Activated CD8-positive, alpha-beta memory T cell treated with anti-CD3 and anti-CD28 coated beads for 36 hours (primary cell): Measurements from ENCODE around the gene CLIC3. TPM values are rescaled to one million over a fixed set of nuclear protein-coding genes. Genes with fewer than 3 reads are reported as not detected.

Source experiments
- CTCF ChIA-PET: fragments of 350-600 bp; sonication (Branson Sonifier 250); formaldehyde crosslinking; loops from one replicate; lab custom pipeline; 2021; ENCODE audit warnings: antibody characterized with exemption; lab: Charles Lee
- POLR2A ChIA-PET: fragments of 350-600 bp; sonication (Branson Sonifier 250); formaldehyde crosslinking; loops from one replicate; lab custom pipeline; 2021; ENCODE audit warnings: antibody characterized with exemption; lab: Charles Lee
- total RNA-seq, 2 experiments: library from RNA; stranded (reverse); gene quantifications; one replicate each; pipeline ENCODE4 v1.2.3, GENCODE V29; 2021

CLIC3 gene
- total RNA-seq, 2 experiments from 2014 or later = not detected

- POLR2A ChIA-PET = no interaction called here
- CTCF ChIA-PET = interaction anchor here (2.1 kb wide), 1 partner anchor 10 kb away, joined by 5 read pairs; no protein-coding TSS in a partner anchor
Measured at GRCh38 chr9:136968333-136969127, 27.8 kb downstream of the CLIC3 start.

DNA sequence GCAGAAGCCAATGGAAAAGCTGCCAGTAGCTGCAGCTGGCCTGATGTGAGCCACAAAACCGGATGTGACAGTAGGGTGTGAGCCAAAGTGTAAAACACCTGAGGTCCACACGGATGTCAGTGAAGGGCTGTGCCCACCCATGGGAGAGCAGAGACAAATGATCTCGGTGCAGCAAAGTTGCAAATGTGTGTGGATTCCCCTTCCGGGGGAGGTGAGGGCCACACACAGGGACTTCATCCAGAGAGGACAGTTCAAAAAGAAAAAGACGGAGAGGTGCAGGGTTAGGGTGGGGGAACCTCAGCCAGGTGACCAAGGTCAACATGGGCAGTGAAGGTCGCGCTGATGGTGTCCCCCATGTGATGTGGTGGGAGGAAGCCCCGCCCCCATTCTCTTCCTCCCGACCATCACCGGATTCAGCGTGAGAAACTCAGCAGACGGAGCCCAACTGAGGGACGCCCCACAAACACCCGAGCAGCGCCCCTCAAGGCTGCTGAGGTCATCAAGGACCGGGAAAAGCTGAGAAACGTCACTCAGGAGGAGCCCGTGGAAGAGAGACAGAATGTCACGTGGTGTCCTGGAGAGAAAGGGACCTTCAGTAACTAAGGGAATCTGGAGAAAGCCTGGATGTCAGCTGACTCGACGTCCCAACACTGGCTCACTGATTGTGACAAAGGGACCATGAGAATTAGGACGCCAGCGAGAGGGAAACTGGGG is 30.4 kb downstream of the CLIC3 start:
- CTCF ChIA-PET = interaction anchor here (0.6 to 1.5 kb wide), 6 partner anchors 13 to 214 kb away, joined by 3 to 5 read pairs (median 4); partner anchors contain the start of gene AJM1
- POLR2A ChIA-PET = no interaction called here

GRCh38 chr9:136964833-136965422 is 31.4 kb downstream of the CLIC3 start:
- POLR2A ChIA-PET = no interaction called here
- CTCF ChIA-PET = interaction anchor here (1.0 to 1.4 kb wide), 5 partner anchors 11 to 123 kb away, joined by 3 to 8 read pairs (median 3); partner anchors contain the start of genes AJM1 and CLIC3

GRCh38 chr9:136964171-136964689 is 32.1 kb downstream of the CLIC3 start:
- CTCF ChIA-PET = interaction anchor here (1.0 to 1.4 kb wide), 5 partner anchors 11 to 122 kb away, joined by 3 to 8 read pairs (median 3); partner anchors contain the start of genes AJM1 and CLIC3

DNA sequence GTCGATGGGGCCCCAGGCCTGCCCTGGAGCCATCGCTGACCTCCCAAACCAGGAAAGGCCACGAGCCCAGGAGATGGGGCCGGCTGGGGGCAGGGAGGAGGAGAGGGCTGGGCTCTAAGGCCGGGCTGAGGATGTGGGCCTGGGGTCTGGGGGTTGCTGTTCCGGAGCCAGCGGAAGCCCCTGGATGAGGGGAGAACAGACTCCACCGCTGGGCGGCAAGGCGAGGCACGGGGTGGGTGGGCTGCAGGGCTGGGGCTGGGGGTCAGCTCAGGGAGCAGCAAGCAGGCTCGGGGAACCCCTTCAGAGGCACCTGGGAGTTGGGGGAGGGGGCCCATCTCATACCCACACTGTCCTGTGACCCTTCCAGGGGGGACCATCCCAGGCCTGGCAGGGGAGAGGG is 32.6 kb downstream of the CLIC3 start:
- POLR2A ChIA-PET = no interaction called here
- CTCF ChIA-PET = interaction anchor here (1.4 kb wide), 1 partner anchor 71 kb away, joined by 4 read pairs; no protein-coding TSS in a partner anchor

More at GRCh38 chr9:136964171-136964689, 32.1 kb downstream of the CLIC3 start:
- POLR2A ChIA-PET = no interaction called here

GRCh38 chr9:136963341-136963740 is 33.0 kb downstream of the CLIC3 start:
- CTCF ChIA-PET = no interaction called here
- POLR2A ChIA-PET = no interaction called here

- POLR2A ChIA-PET = no interaction called here
- CTCF ChIA-PET = no interaction called here
Measured at GRCh38 chr9:136962701-136963248, 33.6 kb downstream of the CLIC3 start.

DNA sequence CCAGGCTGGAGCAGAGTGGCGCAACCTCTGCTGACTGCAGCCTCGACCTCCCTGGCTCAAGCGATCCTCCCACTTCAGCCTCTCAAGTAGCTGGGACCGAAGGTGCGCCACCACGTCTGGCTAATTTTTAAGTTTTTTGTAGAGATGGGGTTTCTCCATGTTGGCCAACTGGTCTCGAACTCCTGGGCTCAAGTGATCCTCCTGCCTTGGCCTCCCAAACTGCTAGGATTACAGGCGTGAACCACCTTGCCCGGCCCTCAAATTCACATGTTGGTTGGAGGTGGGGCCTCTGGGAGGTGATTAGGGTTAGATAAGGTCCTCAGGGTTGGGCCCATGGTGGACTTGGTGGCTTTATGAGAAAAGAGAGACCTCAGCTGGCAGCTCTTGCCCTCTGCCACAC is 34.2 kb downstream of the CLIC3 start:
- ChIA-PET POLR2A (no interaction called here), CTCF (interaction anchor here (1.3 kb wide), 1 partner anchor 14 kb away, joined by 3 read pairs; no protein-coding TSS in a partner anchor)

- POLR2A ChIA-PET = interaction anchor here (0.9 kb wide), 1 partner anchor 22 kb away, joined by 3 read pairs; no protein-coding TSS in a partner anchor
- CTCF ChIA-PET = interaction anchor here (1.3 kb wide), 1 partner anchor 13 kb away, joined by 3 read pairs; no protein-coding TSS in a partner anchor
Measured at GRCh38 chr9:136961279-136962065, 34.9 kb downstream of the CLIC3 start.

GRCh38 chr9:136960938-136961275 is 35.5 kb downstream of the CLIC3 start:
- POLR2A ChIA-PET = interaction anchor here (0.9 kb wide), 1 partner anchor 22 kb away, joined by 3 read pairs; no protein-coding TSS in a partner anchor
- CTCF ChIA-PET = interaction anchor here (0.7 to 1.3 kb wide), 2 partner anchors 13 to 17 kb away, joined by 3 read pairs; no protein-coding TSS in a partner anchor

GRCh38 chr9:136960212-136960937 is 36.0 kb downstream of the CLIC3 start:
- CTCF ChIA-PET = interaction anchor here (0.7 to 1.3 kb wide), 3 partner anchors 16 to 75 kb away, joined by 3 to 4 read pairs (median 4); no protein-coding TSS in a partner anchor

DNA sequence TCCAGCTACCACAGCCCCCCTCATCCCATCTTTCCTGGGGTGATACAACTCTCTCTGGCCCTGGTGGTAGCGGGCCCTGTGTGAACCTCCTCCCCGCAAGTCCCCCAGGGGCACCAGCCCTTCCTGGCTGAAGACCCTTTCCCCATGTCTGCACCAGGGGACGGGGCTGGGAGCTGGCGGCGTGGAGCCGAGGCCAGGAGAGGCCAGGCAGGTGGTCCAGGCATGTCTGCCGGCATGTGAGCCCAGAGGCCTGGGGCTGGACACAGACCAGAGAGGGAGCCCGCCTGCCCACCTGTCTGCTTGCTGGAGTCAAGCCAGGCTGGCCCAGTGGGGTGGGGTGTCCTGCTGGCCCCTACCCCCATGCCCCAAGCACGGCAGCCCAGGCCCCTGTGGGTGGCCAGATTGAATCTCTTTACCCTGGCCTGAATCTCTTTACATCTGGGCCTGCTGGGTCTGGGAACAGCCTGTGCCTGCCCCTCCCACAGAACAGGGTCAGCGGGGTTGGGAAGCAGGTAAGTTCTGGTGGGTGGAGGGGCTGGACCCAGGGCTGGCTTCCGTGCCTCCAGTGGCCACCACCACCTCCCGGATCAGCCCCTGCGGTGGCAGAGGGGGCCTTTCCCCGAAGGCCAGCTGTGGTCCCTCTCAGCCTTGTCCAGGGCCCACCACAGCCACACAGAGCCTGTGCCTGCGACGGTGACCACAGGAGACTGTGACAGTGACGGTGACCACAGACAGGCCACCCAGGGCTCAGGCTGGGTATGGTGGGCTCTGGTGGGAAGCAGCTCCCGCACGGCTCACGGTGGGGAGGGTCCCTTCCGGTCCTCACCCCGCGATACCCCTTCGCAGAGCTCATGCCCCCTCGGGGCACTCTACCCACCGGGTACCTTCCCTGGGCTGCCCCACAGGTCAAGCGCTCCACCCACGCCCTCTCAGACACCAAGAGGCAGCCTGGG is 37.2 kb downstream of the CLIC3 start:
- ChIA-PET CTCF (interaction anchor here (0.7 to 1.7 kb wide), 4 partner anchors 17 to 117 kb away, joined by 3 to 5 read pairs (median 4); partner anchors contain the start of gene FUT7), POLR2A (no interaction called here)

More at GRCh38 chr9:136960212-136960937, 36.0 kb downstream of the CLIC3 start:
- POLR2A ChIA-PET = interaction anchor here (0.5 to 0.9 kb wide), 2 partner anchors 21 to 84 kb away, joined by 3 read pairs; no protein-coding TSS in a partner anchor

DNA sequence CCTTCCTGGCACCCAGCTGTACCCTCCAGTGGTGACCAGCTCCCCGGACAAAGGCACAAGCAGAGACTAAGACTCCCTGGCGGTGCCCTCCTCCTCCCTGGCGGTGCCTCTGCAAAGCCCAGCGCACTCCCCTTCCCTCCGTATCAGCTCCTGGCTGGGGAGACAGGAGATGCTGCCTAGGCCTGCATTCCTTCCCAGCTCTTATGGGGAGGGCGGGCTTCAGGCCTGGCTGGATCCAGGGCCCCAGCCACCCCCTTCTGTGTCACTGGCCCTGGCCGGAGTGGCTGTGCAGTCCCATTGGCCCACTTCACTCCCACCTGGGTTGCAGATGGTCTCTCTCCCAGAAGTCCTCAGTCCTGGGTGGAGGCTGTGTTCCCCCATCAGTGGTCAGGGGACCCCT is 37.9 kb downstream of the CLIC3 start:
- CTCF ChIA-PET = interaction anchor here (1.7 kb wide), 1 partner anchor 73 kb away, joined by 5 read pairs; the partner anchor contains the start of gene FUT7
- POLR2A ChIA-PET = no interaction called here

DNA sequence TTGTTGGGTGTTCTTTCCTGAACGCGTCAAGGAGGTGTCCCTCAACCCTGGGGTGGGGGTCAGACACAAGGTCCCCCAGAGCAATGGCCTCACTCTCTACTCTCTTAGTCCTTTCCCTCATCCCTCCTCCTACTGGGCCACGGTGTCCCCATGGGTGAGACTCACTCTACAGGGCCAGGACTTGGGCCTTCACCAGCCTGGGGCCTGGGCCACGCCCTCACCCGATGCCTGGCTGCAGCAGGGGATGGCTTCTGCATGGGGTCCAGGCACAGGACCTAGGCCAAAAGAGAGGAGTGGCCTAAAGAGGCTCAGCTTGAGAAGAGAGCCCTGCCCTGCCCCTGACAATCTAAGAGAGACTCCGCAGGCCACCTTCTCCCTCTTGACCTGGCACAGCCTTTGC is 38.5 kb downstream of the CLIC3 start:
- CTCF ChIA-PET = interaction anchor here (1.7 kb wide), 1 partner anchor 74 kb away, joined by 5 read pairs; the partner anchor contains the start of gene FUT7

GRCh38 chr9:136957461-136957860 is 38.9 kb downstream of the CLIC3 start:
- ChIA-PET POLR2A (no interaction called here), CTCF (no interaction called here)

More for the DNA sequence above, 38.5 kb downstream of the CLIC3 start:
- POLR2A ChIA-PET = no interaction called here

DNA sequence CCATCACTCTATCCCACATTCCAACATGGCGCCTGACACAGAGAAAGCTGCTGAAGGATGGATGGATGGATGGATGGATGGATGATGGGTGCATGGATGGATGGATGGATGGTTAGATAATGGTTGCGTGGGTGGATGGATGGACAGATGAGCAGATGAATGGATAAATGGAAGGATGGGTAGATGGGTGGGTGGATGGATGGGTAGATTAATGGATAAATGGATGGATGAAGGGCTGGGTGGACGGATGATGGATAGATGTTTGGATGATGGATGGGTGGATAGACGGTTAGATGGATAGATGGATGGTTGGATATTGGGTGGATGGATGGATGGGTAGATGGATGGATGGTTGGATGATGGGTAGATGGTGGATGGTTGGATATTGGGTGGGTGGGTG is 39.8 kb downstream of the CLIC3 start:
- POLR2A ChIA-PET = no interaction called here
- CTCF ChIA-PET = no interaction called here
